WTC11 (cell line): Measurements from ENCODE around the gene TRAP1.

ENCODE experiments used
- E2F4 ChIP-seq: sonication (generic); formaldehyde crosslinking; IDR thresholded peaks from 2 replicates; pipeline ENCODE4 v1.8.1; 2022; ENCODE audit warnings: low read depth, mild to moderate bottlenecking, moderate library complexity, missing genetic modification reagents, borderline replicate concordance
- ELF4 ChIP-seq: sonication (generic); formaldehyde crosslinking; IDR thresholded peaks from 2 replicates; pipeline ENCODE4 v1.8.1; 2022; ENCODE audit warnings: low read depth, mild to moderate bottlenecking, moderate library complexity, missing genetic modification reagents
- FOXJ3 ChIP-seq: sonication (generic); formaldehyde crosslinking; IDR thresholded peaks from 2 replicates; pipeline ENCODE4 v1.9.0; 2021; ENCODE audit warnings: missing genetic modification reagents, mild to moderate bottlenecking, borderline replicate concordance
- IRF1 ChIP-seq: sonication (generic); formaldehyde crosslinking; IDR thresholded peaks from 2 replicates; pipeline ENCODE4 v1.8.0; 2023; ENCODE audit warnings: missing genetic modification reagents
- JUN ChIP-seq: sonication (generic); formaldehyde crosslinking; IDR thresholded peaks from 2 replicates; pipeline ENCODE4 v1.8.0; 2023; ENCODE audit warnings: mild to moderate bottlenecking, missing genetic modification reagents
- RORB ChIP-seq: fragments of 250-450 bp; sonication (Bioruptor Pico); IDR thresholded peaks from 2 replicates; pipeline ENCODE4 v1.9.0; 2021; ENCODE audit warnings: mild to moderate bottlenecking
- TCF7 ChIP-seq: sonication (generic); formaldehyde crosslinking; IDR thresholded peaks from 2 replicates; pipeline ENCODE4 v1.8.0; 2022; ENCODE audit warnings: mild to moderate bottlenecking, low read depth, missing genetic modification reagents, moderate library complexity
- ZNF281 ChIP-seq: sonication (generic); formaldehyde crosslinking; IDR thresholded peaks from 2 replicates; pipeline ENCODE4 v1.8.0; 2023; ENCODE audit warnings: mild to moderate bottlenecking, missing genetic modification reagents
- TF ChIP-seq, protein P1 (sequence below): sonication (generic); formaldehyde crosslinking; IDR thresholded peaks from 2 replicates; pipeline ENCODE4 v1.8.0; 2022; ENCODE audit warnings: mild to moderate bottlenecking, missing genetic modification reagents
- TF ChIP-seq, protein P2 (sequence below): fragments of 200-600 bp; IDR thresholded peaks from 2 replicates; pipeline ENCODE4 v1.8.0; 2022; ENCODE audit warnings: antibody characterized with exemption
- TF ChIP-seq, protein P3 (sequence below): sonication (generic); formaldehyde crosslinking; IDR thresholded peaks from 2 replicates; pipeline ENCODE4 v1.8.0; 2022; ENCODE audit warnings: mild to moderate bottlenecking, missing genetic modification reagents

DNA sequence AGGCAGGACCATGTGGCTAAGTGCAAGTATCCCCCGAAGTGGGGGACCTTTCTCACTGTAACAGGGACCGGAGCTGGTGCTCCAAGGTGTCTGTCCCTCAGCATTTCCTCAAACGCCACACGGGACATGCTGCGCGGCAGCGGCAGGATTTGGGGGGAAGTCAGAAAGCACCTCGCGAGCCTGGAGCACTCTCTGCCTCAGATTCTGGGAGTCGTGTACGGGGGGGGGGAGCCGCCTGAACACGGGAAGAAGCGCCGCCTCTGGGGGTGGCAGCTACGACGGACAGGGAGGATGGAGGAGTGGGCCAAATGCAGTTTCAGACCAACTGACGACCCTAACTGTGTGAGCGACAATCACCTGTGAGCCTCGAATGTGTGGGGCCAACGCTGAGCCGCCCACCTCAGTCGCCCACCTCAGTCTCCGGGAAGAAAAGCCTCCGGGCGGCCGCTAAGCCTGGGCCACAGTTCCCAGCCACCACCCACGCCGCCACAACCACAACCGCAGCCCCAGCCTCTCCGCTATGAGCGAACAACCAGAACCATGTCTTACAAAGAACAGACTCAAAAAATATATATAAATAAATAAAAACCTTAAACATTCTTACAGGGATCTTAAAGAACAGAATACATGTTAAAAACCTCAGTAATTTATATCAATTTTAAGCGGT lies 8.8 kb upstream of the TRAP1 start:
- TF ChIP-seq, protein P1, sequence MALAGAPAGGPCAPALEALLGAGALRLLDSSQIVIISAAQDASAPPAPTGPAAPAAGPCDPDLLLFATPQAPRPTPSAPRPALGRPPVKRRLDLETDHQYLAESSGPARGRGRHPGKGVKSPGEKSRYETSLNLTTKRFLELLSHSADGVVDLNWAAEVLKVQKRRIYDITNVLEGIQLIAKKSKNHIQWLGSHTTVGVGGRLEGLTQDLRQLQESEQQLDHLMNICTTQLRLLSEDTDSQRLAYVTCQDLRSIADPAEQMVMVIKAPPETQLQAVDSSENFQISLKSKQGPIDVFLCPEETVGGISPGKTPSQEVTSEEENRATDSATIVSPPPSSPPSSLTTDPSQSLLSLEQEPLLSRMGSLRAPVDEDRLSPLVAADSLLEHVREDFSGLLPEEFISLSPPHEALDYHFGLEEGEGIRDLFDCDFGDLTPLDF (CRISPR knock-in tag), result no peak
- TF ChIP-seq ELF4 (CRISPR knock-in tag), result no peak
- TF ChIP-seq E2F4 (CRISPR knock-in tag), result no peak
- TF ChIP-seq, protein P2, sequence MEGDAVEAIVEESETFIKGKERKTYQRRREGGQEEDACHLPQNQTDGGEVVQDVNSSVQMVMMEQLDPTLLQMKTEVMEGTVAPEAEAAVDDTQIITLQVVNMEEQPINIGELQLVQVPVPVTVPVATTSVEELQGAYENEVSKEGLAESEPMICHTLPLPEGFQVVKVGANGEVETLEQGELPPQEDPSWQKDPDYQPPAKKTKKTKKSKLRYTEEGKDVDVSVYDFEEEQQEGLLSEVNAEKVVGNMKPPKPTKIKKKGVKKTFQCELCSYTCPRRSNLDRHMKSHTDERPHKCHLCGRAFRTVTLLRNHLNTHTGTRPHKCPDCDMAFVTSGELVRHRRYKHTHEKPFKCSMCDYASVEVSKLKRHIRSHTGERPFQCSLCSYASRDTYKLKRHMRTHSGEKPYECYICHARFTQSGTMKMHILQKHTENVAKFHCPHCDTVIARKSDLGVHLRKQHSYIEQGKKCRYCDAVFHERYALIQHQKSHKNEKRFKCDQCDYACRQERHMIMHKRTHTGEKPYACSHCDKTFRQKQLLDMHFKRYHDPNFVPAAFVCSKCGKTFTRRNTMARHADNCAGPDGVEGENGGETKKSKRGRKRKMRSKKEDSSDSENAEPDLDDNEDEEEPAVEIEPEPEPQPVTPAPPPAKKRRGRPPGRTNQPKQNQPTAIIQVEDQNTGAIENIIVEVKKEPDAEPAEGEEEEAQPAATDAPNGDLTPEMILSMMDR, result no peak
- TF ChIP-seq JUN, result no peak
- TF ChIP-seq IRF1, result no peak
- TF ChIP-seq RORB (CRISPR knock-in tag), result no peak
- TF ChIP-seq, protein P3, sequence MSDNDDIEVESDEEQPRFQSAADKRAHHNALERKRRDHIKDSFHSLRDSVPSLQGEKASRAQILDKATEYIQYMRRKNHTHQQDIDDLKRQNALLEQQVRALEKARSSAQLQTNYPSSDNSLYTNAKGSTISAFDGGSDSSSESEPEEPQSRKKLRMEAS (CRISPR knock-in tag), result no peak
- no peak for TF ChIP-seq TCF7 (CRISPR knock-in tag)
- TF ChIP-seq ZNF281 (CRISPR knock-in tag), result no peak
- TF ChIP-seq FOXJ3, result no peak
